Femur (tissue), 1 donor: ENCODE data around the gene ADAM12.
"Not testable (repeated sequence)": the region's sequence is repeated elsewhere in the genome, so short reads cannot be mapped to it uniquely, and the experiment has no call there.

ENCODE experiments used
- DNase-seq: peaks from one replicate; pipeline ENCODE4 v3.0.0-alpha.2; 2017

Gene ADAM12

DNA sequence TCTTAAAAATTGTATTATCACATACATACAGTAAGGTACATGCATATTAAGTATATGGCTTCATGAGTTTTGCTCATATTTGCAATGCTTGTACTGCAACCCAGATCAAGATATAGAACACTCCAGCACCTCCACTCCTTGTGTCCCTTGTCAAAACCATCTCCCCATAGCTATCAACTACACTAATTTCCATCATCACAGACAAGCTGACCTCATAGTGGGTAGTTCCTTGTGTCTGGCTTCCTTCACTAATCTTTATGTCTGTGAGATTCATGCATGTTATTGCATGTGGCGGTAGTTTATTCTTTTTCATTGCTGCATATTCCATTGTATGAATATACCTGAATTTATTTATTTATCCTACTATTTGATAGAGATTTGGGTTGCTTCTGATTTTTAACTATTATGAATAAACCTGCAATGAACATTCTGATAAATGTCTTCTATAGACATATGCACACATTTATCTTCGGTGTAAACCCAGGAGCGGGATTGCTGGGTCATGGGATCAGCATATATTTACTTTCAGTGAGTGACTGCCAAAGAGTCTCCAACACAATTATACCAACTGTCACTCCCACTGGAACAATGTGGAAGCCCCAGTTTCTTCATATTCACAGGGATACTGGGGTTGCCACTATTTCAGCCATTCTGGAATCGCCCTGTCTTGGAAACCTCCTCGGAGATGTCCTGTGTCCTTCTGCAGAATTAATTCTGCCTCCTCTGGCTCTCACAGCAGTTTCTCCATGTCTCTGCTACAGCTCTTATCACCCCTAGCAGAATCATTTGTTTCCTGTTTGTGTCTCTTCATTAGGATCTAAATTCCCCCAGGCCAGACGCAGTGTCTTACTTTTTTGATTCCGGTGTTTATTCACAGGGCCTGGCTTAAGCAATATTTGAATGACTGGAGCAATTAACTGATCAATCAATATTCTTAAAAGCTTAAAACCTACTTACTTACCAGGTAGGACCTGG is 14.7 kb upstream of the ADAM12 start:
- no peak for DNase-seq

DNA sequence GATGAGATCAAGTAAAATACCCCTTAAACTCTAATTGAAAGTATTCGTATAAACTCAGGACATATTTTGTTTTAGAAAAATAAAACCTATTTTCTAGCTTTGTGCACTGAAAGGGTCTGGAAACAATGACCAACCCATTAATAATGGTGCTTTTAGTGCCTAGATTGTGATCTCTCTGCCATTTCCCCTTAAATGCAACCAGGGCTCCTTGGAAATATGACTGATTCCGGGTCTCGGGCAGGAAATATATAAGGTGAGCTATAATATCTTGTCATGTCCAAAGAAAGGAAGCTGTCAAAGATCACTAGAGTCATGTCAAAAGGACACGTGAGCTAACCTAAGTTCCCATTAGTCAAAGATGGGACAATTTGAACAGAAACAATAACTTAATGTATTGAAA is 12.4 kb upstream of the ADAM12 start:
- DNase-seq: no peak

- DNase-seq: no peak
Observed at GRCh38 chr10:126398924-126399323, 10.6 kb upstream of the ADAM12 start.

DNA sequence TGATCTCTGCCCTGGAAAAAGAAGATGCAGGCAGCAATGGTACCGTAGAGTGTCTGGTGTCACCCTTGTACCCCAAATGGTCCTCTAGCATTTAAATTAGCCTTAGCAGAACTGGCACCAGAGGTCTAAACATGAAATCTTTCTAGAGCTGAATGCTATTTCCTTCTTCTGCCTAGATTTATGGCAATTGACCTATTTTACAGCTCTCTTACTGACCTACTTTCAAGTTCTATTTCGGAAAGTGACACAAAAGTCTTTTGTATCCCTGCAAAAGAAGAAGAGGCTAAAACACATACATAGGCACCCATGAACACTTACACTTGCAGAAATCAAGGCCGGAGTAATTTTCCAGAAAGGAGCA is 10.1 kb upstream of the ADAM12 start:
- DNase-seq: no peak

DNA sequence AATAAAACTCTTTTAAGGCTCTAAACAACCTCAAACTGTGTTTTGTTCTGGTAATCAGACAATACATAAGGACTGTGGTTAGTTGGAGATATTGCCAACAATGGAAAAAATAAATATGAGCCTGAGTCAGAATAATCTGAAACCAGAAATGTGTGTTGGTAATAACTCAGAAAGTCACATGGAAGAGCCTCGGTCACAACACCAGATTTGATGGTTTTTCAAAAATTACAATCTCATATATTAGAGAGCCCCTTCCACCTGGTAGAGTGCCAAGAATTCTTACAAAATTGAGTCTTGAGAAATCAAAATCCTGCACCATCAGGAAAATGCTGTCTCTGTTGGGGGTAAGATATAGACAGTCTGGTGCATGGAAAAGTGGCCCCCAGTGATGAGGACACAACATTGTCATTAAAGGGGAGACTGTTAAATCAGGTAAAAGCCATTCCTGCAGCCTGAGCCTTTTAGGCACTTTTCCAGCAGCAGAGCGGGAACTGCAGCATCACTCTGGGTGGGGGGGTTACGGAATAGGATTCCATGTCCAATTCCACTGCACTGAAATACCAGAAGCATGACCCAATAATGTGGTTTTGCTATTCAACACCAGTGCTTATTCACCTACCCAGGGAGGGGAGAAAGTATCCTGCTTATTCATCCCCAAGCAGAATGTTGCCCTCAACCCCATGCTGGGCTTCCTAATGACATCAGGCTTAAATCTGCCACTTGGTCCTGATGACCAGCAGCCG is 9.5 kb upstream of the ADAM12 start:
- DNase-seq: no peak

DNA sequence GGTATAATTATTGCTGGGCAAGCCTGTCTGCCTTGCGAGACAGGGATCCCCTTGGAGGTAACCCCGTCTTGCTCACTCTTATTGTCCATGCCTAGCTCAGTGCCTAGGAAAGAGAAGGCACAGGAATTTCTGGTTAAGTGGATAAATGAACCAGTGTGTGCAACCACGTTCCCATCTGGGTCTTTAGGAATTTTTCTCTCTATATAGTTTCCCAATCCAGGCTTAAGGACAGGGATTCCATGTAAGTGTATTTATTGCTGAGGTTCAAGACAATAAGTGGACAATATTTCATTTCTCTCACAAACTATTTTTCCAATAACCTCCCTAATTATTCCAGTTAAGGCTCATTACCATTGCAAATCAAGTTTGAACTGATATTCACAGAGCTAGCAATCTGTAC is 8.9 kb upstream of the ADAM12 start:
- no peak for DNase-seq

DNA sequence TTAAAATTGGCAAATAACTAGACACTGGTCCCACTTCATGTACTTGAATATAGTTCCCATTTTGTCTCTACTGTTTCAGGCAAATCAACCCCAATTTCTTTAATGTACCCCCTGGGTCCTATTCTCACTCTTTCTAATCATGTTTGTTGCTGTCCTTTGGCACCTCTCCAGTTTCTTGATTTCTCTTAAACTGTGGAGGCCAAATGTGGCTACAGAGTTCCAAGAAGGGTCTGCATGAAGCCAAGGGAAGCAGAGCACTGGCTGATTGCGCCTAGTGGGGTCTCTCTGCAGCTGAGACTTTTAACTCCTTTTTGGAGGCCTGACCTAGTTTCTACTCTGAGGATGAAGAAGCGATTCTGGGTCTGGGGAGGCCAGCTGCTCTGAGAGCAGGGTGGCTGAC is 6.7 kb upstream of the ADAM12 start:
- peak; percentile 34 for DNase-seq

GRCh38 chr10:126393076-126393475 is 4.8 kb upstream of the ADAM12 start:
- no peak for DNase-seq

DNA sequence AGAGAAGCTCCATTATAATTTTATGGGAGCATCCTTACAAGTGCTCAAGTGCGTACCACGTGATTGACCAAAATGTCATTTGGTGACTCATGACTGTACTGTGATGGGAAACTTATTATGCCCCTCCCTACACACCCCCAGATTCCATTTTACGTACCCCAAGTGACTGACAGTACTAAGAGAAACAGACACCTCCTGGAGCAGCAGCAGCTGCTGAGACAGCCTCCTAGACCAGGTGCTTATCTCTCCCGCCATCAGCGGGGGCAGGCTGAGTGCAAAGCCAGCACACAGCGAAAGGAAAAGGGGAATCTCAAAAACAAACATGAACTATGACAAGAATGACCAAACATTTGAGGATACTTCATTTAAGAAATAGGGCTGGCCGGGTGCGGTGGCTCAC is 4.2 kb upstream of the ADAM12 start:
- DNase-seq: no peak

GRCh38 chr10:126392068-126392467 is 3.8 kb upstream of the ADAM12 start:
- no peak for DNase-seq

- peak; percentile 72 for DNase-seq
Observed at GRCh38 chr10:126391192-126391885, 3.1 kb upstream of the ADAM12 start.

DNA sequence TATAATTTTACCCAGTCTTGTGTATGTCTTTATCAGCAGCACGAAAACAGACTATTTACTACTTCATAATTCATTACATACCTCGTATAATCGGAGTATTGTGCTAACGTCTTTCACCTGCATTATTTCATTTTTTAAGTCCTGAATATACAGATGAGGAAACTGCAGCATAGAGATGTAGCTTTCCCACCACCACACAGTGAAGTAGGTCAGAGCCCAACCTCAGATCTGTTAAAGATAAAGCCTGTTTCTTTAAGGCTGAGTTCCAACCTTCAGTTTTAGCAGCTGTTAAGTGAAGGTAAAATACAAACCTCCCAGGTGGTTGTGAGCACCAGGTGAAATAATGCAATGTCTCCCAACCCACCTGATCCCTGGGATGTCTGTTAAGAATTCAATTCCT is 2.0 kb upstream of the ADAM12 start:
- DNase-seq: no peak

DNA sequence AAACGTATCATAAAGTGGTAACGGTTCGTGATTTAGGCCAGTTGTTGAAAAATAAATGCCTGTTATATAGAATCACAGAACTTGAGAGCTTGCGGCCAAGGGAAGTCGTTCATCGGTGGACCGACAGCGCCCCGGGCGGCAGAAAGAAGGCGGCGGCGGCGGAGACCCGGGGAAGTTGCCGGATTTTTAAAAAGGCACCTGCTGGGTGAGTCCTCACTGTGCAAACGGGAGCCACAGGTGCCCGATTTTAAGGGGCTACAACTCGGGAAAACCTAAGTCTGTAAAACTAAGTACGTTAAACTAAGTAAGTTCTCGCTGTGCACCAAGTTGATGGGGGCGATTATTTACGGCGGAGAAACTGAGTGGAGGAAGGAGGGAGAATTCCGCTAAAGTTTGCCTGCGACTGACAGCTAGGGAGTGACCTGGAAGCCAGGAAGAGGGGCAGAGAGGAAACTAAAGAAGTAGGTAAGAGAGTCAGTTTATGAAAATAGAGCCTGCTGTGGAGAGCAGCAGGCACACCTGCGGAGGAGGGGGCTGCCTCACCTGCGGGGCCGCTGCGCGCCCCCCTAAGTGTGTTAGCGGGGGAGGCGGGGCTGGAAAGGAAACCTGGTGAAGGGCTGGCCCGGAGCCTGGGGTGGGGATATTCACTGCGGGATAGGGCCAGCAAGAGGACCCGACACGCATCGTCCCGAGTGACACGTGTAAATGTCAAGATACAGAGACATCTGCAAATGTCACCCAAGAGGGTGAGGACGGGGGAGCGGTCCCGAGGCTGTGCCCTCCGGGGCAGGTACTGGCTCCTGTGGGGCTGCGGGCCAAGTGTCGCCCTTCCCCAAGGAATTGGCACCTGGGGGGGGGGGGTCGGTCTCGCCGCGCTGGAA is 996 bp downstream of the ADAM12 start:
- peak; percentile 89 for DNase-seq

DNA sequence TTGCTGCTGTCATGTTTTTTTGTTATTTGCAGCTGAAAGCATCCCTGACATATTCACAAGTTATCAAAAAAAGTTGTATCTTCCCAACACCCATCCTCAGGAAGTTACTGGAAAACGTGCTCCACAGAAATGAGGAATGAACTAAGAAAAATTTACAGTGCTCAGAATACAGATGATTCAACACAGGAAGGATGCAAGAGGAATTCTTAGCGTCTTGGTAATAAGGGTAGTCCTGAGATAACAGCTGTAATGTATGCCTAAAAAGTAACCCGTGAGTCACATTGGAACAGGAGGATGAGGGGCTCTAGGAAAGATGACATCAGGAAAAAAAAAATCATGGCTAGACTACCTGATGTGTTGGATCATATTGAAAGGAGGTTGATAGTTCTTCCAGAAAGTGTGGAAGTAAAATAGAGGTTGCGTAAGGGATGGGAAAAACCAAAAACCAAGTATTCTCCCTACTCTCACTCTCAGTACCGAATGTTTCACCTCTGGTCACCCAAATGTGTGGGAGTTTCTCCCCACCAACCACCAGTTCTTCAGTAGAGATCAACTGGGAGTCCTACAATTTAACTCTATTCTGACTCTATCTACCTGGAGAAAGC is 3.9 kb downstream of the ADAM12 start:
- no peak for DNase-seq

DNA sequence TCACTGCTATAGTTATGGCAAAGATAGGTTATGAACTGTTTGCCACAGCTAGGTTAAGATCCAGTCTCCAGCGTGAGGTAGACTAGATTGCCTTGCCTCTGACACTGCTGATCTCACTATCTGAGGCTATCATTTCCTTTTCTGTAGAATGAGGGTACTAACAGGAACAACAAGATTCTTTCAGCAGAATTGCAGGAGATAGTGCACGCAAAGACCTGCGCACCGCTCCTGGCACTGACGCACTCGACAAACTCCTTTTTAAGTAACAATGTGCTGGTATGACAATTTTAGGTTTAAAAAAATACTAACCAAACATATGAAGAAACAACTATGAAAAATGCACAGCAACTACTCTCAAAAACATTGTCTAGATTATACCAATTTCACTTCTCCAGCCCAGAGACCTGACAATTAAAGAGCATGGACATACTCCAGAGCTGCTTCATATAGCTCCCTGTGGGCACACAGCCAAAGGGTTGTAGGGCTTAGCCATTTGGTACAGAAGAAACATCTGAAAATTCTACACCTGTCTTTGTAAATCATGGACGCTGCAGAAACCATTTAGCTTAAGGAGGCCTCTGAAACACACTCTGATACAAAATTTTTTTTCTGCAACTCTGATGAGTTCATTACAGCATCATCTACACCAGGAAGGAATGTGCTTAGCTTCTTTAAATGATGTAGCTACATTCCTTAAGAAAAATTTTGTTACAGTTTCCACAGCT is 7.8 kb downstream of the ADAM12 start:
- DNase-seq: peak; percentile 62

DNA sequence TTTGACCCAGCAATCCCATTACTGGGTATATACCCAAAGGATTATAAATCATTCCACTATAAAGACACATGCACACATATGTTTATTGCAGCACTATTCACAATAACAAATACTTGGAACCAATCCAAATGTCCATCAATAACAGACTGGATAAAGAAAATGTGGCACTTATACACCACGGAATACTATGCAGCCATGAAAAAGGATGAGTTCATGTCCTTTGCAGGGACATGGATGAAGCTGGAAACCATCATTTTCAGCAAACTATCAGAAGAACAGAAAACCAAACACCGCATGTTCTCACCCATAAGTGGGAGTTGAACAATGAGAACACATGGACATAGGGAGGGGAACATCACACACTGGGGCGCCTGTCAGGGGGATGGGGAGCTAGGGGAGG is 9.1 kb downstream of the ADAM12 start:
- DNase-seq: not testable (repeated sequence)

DNA sequence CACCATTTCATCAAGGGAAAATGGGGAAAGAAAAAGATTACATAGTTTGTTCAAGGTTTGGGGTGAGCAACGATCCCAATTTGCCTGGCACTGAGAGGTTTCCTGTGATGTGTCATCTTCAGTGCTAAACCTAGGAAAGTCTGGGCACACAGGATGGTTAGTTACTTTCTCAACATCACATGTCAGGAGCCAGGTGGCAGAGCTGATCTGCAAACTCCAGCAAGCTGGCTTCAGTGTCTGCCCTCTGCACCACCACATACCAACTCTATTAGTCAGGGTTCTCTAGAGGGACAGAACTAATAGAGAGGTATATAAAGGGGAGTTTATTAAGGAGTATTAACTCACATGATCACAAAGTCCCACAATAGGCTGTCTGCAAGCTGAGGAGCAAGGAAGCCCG is 11.3 kb downstream of the ADAM12 start:
- DNase-seq: no peak

DNA sequence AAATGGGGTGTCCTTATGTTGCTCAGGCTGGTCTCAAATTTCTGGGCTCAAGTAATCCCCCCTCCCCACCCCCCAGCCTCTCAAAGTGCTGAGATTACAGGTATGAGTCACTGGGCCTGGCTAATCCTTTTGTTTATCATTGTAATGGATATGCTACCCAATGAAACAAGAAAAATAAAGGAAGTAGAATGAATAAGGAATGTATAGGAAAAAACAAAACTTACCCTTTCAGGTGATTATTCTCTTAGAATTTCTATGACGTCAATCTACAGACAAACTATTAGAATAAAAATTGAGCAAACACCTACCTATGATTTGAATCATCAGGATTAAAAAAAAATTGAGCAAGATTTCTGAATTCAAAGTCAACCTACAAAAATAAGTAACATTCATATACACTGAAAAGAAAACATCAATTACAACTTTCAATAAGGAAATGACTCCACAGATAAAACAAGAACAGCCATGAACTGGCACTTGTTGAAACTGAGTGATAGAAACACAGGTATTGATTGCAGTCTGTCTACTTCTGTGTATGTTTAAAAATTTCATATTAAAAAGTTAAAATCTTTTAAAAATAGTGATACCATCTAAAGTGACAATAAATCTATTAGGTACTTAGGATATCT is 12.2 kb downstream of the ADAM12 start:
- DNase-seq: no peak

GRCh38 chr10:126375299-126375698 is 13.0 kb downstream of the ADAM12 start:
- DNase-seq: no peak

GRCh38 chr10:126374435-126374834 is 13.8 kb downstream of the ADAM12 start:
- no peak for DNase-seq

DNA sequence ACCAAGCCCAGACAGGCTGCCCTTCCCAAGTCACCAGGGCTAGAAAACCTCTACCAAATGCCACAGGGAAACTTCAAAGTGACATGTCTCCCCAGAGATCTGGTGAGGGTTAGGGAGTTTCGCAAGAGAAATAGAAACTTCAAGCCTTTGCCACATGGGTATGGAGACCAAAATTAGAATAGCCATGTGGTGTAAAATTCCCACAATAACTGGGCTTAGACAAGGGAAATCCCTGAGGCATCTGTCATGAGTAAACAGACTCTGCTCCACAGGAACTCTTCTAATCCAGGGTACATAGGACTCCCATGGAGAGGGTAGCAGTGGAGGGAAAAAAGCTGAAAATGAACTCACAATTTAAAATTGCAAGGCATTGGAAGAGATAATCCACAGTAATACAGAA is 14.3 kb downstream of the ADAM12 start:
- DNase-seq: no peak
